ENCODE results near the gene TROAP. TPM values are rescaled to one million over a fixed set of nuclear protein-coding genes. Genes with fewer than 3 reads are reported as not detected.
A peak's percentile ranks its signal among the peaks of the same experiment; 100 is the strongest.
"Not testable (repeated sequence)": the region's sequence is repeated elsewhere in the genome, so short reads cannot be mapped to it uniquely, and the experiment has no call there.

Gene TROAP
- polyA plus RNA-seq, 1 experiment = 24.8 TPM

GRCh38 chr12:49331380-49332222 lies 8.5 kb downstream of the TROAP start:
- H3K4me3 ChIP-seq (ENCODE audit: low read depth, low read length) = no peak overlapping the region
- H3K27me3 ChIP-seq (ENCODE audit: control insufficient read depth, insufficient read depth, low read length) = peaks cover 7% of the 10 kb centered on the region
- DNase-seq (ENCODE audit: low read depth) = no peak
- ChIA-PET CTCF (interaction anchor here (0.7 to 5.3 kb wide), 36 partner anchors 9 to 305 kb away, joined by 3 to 71 read pairs (median 5); partner anchors contain the start of genes DNAJC22, PRPF40B, PRPH and TROAP), POLR2A (no interaction called here)
- TF ChIP-seq CTCF (IDR thresholded peaks at IDR 0.05; ENCODE audit: insufficient read depth, low read depth, low read length) = peak; percentile 87
- no peaks in the 10 kb centered on the region for H3K36me3 ChIP-seq (ENCODE audit: control insufficient read depth, insufficient read depth, low read length)

GRCh38 chr12:49332441-49332861 lies 9.4 kb downstream of the TROAP start:
- CTCF ChIA-PET = interaction anchor here (1.0 to 5.3 kb wide), 26 partner anchors 10 to 303 kb away, joined by 3 to 71 read pairs (median 7); partner anchors contain the start of genes DNAJC22, PRPF40B, PRPH and TROAP
- POLR2A ChIA-PET = no interaction called here
- Histone ChIP-seq H3K4me3 (ENCODE audit: low read depth, low read length) (no peak overlapping the region), H3K36me3 (ENCODE audit: control insufficient read depth, insufficient read depth, low read length) (no peaks in the 10 kb centered on the region), H3K27me3 (ENCODE audit: control insufficient read depth, insufficient read depth, low read length) (peaks cover 10% of the 10 kb centered on the region)
- DNase-seq (ENCODE audit: low read depth) = no peak
- TF ChIP-seq CTCF (IDR thresholded peaks at IDR 0.05; ENCODE audit: insufficient read depth, low read depth, low read length) = no peak

DNA sequence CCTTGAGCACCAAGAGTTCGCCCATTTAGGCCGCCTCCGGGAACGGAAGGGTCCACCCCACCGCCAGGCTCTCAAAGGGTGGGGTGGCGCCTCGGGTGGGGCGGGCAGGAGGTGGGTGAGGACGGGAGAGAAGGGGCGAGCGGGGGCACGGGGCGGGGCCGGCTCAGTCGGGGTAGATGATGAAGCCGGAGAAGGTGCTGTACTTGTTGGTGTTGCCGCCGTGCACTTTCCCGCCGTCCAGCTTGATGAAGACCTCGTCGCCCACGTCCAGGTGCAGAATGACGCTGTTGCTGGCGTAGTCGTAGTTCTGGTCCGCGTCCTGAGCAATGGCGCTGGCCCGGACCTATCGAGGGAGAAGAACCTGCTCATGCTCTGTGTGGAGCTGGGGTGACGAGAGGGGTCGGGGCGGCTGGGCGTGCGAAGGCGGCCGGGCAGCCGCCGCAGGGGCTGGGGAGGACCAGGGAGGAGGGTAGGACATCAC lies 9.9 kb downstream of the TROAP start:
- no peak for DNase-seq (ENCODE audit: low read depth)
- CTCF ChIA-PET = interaction anchor here (1.5 to 5.3 kb wide), 11 partner anchors 9 to 290 kb away, joined by 6 to 71 read pairs (median 21); partner anchors contain the start of genes DNAJC22, PRPF40B and PRPH
- no peak for TF ChIP-seq CTCF (IDR thresholded peaks at IDR 0.05; ENCODE audit: insufficient read depth, low read depth, low read length)
- peaks cover 12% of the 10 kb centered on the region for H3K27me3 ChIP-seq (ENCODE audit: control insufficient read depth, insufficient read depth, low read length)
- H3K36me3 ChIP-seq (ENCODE audit: control insufficient read depth, insufficient read depth, low read length) = no peaks in the 10 kb centered on the region
- peak overlapping the region; percentile 14; the same call in 1 of the 2 replicates for H3K4me3 ChIP-seq (ENCODE audit: low read depth, low read length)
- POLR2A ChIA-PET = no interaction called here

GRCh38 chr12:49333778-49334177 lies 10.7 kb downstream of the TROAP start:
- H3K36me3 ChIP-seq (ENCODE audit: control insufficient read depth, insufficient read depth, low read length); H3K4me3 ChIP-seq (ENCODE audit: low read depth, low read length); POLR2A ChIA-PET; DNase-seq (ENCODE audit: low read depth): not testable (repeated sequence)
- peaks cover 18% of the 10 kb centered on the region for H3K27me3 ChIP-seq (ENCODE audit: control insufficient read depth, insufficient read depth, low read length)
- CTCF ChIA-PET = interaction anchor here (2.0 to 5.3 kb wide), 7 partner anchors 8 to 248 kb away, joined by 6 to 71 read pairs (median 49); partner anchors contain the start of genes DNAJC22 and PRPH

GRCh38 chr12:49334226-49334625 lies 11.2 kb downstream of the TROAP start:
- no peak overlapping the region for H3K4me3 ChIP-seq (ENCODE audit: low read depth, low read length)
- TF ChIP-seq CTCF (IDR thresholded peaks at IDR 0.05; ENCODE audit: insufficient read depth, low read depth, low read length) = no peak
- no peaks in the 10 kb centered on the region for H3K36me3 ChIP-seq (ENCODE audit: control insufficient read depth, insufficient read depth, low read length)
- ChIA-PET POLR2A (no interaction called here), CTCF (interaction anchor here (0.7 to 6.0 kb wide), 5 partner anchors 9 to 247 kb away, joined by 3 to 35 read pairs (median 6); partner anchors contain the start of gene DNAJC22)
- H3K27me3 ChIP-seq (ENCODE audit: control insufficient read depth, insufficient read depth, low read length) = peaks cover 18% of the 10 kb centered on the region
- no peak for DNase-seq (ENCODE audit: low read depth)
